Subcutaneous abdominal adipose tissue (tissue), 5 donors: ENCODE data around the gene TTLL10.

Experiments used
- H3K27ac ChIP-seq: one replicate; pipeline ENCODE4 v1.7.0; 2013; ENCODE audit warnings: low read depth, mild to moderate bottlenecking, inconsistent platforms, low read length, moderate library complexity
- H3K27me3 ChIP-seq, 5 donors: one replicate each; pipeline ENCODE4 v1.7.0; 2013; ENCODE audit warnings: low read length in 5 of 5, inconsistent platforms in 1 of 5; ENCODE audit not compliant: control insufficient read depth in 5 of 5, insufficient read depth in 4 of 5
- H3K36me3 ChIP-seq, 5 donors: one replicate each; pipeline ENCODE4 v1.7.0; 2013; ENCODE audit warnings: low read length in 5 of 5; ENCODE audit not compliant: control insufficient read depth in 5 of 5, insufficient read depth in 5 of 5
- H3K4me1 ChIP-seq, 5 donors: one replicate each; pipeline ENCODE4 v1.7.0; 2013; ENCODE audit warnings: low read length in 5 of 5, mild to moderate bottlenecking in 3 of 5, moderate library complexity in 1 of 5; ENCODE audit not compliant: control insufficient read depth in 5 of 5, insufficient read depth in 5 of 5
- H3K4me3 ChIP-seq, 5 donors: one replicate each; pipeline ENCODE4 v1.7.0; 2013; ENCODE audit warnings: low read length in 5 of 5, low read depth in 1 of 5
- H3K9ac ChIP-seq, 5 donors: one replicate each; pipeline ENCODE4 v1.7.0; 2013; ENCODE audit warnings: low read length in 5 of 5, mild to moderate bottlenecking in 4 of 5, moderate library complexity in 3 of 5
- H3K9me3 ChIP-seq, 5 donors: one replicate each; pipeline ENCODE4 v1.7.0; 2013; ENCODE audit warnings: low read length in 5 of 5; ENCODE audit not compliant: control insufficient read depth in 5 of 5
- donor health status: healthy.
- donor health status: healthy.
- donor health status: healthy.
- donor health status: healthy.
- donor health status: healthy.

Gene TTLL10

GRCh38 chr1:1212780-1213344, 39.2 kb downstream of the TTLL10 start:
- Histone ChIP-seq H3K27me3 (peaks cover 0 to 7% (median 3%) of the 10 kb centered on the region in 5 donors), H3K9me3 (no peaks in the 10 kb centered on the region), H3K4me3 (peak overlapping the region in 4 of 5 donors; percentile 19 to 67 (median 56)), H3K27ac (peak overlapping the region; percentile 46), H3K36me3 (peaks cover 0 to 23% (median 15%) of the 10 kb centered on the region in 5 donors), H3K9ac (peak overlapping the region in 3 of 5 donors; percentile 41 to 69 (median 62)), H3K4me1 (peaks cover 6 to 68% (median 45%) of the 10 kb centered on the region in 5 donors)

GRCh38 chr1:1213345-1214265, 39.9 kb downstream of the TTLL10 start, which contains the start of gene TNFRSF4:
TSS of gene TNFRSF4 (minus strand) at chr1:1214153. CDS start at chr1:1214127, 26 bp downstream.
- Histone ChIP-seq H3K9me3 (no peaks in the 10 kb centered on the region), H3K27ac (peak within 1 kb of the TSS; percentile 72), H3K9ac (peak within 1 kb of the TSS in 3 of 5 donors; percentile 37 to 62 (median 47))

GRCh38 chr1:1215080-1215676, 41.5 kb downstream of the TTLL10 start:
- Histone ChIP-seq H3K27me3 (peaks cover 0 to 3% (median 0%) of the 10 kb centered on the region in 5 donors), H3K9ac (no peak overlapping the region), H3K36me3 (peaks cover 0 to 45% (median 30%) of the 10 kb centered on the region in 5 donors), H3K4me3 (no peak overlapping the region), H3K9me3 (no peaks in the 10 kb centered on the region), H3K4me1 (peaks cover 0 to 57% (median 34%) of the 10 kb centered on the region in 5 donors), H3K27ac (peak overlapping the region; percentile 72)

More at GRCh38 chr1:1213345-1214265, 39.9 kb downstream of the TTLL10 start, which contains the start of gene TNFRSF4:
- peaks cover 0 to 30% (median 22%) of the 10 kb centered on the region in 5 donors for H3K36me3 ChIP-seq
- H3K4me3 ChIP-seq = peak within 1 kb of the TSS in 3 of 5 donors; percentile 53 to 67 (median 60)
- H3K4me1 ChIP-seq = peaks cover under 1 to 63% (median 38%) of the 10 kb centered on the region in 5 donors
- peaks cover 0 to 7% (median 3%) of the 10 kb centered on the region in 5 donors for H3K27me3 ChIP-seq

- Histone ChIP-seq H3K9ac (peak overlapping the region in 1 of 5 donors; percentile 26), H3K27ac (peak overlapping the region; percentile 72), H3K36me3 (peaks cover 0 to 54% (median 39%) of the 10 kb centered on the region in 5 donors), H3K4me3 (no peak overlapping the region), H3K9me3 (no peaks in the 10 kb centered on the region), H3K27me3 (peaks cover 0 to 3% (median 0%) of the 10 kb centered on the region in 5 donors), H3K4me1 (peaks cover 0 to 57% (median 34%) of the 10 kb centered on the region in 5 donors)
Measured at GRCh38 chr1:1215881-1216605, 42.4 kb downstream of the TTLL10 start.

- H3K9ac ChIP-seq = peak overlapping the region in 2 of 5 donors; percentile 26 to 63
- peak overlapping the region; percentile 72 for H3K27ac ChIP-seq
- peaks cover 0 to 49% (median 32%) of the 10 kb centered on the region in 5 donors for H3K4me1 ChIP-seq
- peaks cover 0 to 63% (median 48%) of the 10 kb centered on the region in 5 donors for H3K36me3 ChIP-seq
- H3K27me3 ChIP-seq = peaks cover 0 to 2% (median 0%) of the 10 kb centered on the region in 5 donors
- H3K9me3 ChIP-seq = no peaks in the 10 kb centered on the region
- H3K4me3 ChIP-seq = no peak overlapping the region
Measured at GRCh38 chr1:1216770-1217620, 43.3 kb downstream of the TTLL10 start.

GRCh38 chr1:1217621-1218523, 44.2 kb downstream of the TTLL10 start:
- Histone ChIP-seq H3K27me3 (no peaks in the 10 kb centered on the region), H3K36me3 (peaks cover 0 to 72% (median 56%) of the 10 kb centered on the region in 5 donors), H3K9me3 (no peaks in the 10 kb centered on the region), H3K27ac (peak overlapping the region; percentile 30), H3K4me1 (peaks cover 0 to 42% (median 30%) of the 10 kb centered on the region in 5 donors), H3K4me3 (no peak overlapping the region), H3K9ac (no peak overlapping the region)

GRCh38 chr1:1218524-1219200, 45.0 kb downstream of the TTLL10 start:
- H3K27me3 ChIP-seq = no peaks in the 10 kb centered on the region
- H3K36me3 ChIP-seq = peaks cover 0 to 79% (median 62%) of the 10 kb centered on the region in 5 donors
- peaks cover 0 to 36% (median 24%) of the 10 kb centered on the region in 5 donors for H3K4me1 ChIP-seq
- no peak overlapping the region for H3K9ac ChIP-seq
- H3K9me3 ChIP-seq = no peaks in the 10 kb centered on the region
- H3K27ac ChIP-seq = peak overlapping the region; percentile 30
- no peak overlapping the region for H3K4me3 ChIP-seq

GRCh38 chr1:1219341-1219740, 45.7 kb downstream of the TTLL10 start:
- H3K4me1 ChIP-seq = peaks cover 0 to 31% (median 18%) of the 10 kb centered on the region in 5 donors
- H3K9me3 ChIP-seq = no peaks in the 10 kb centered on the region
- peak overlapping the region; percentile 30 for H3K27ac ChIP-seq
- H3K36me3 ChIP-seq = peaks cover 0 to 84% (median 65%) of the 10 kb centered on the region in 5 donors
- no peak overlapping the region for H3K9ac ChIP-seq
- H3K4me3 ChIP-seq = no peak overlapping the region
- H3K27me3 ChIP-seq = no peaks in the 10 kb centered on the region
